Measurements from ENCODE around the gene CDC37L1.
"Not testable (repeated sequence)": the region's sequence is repeated elsewhere in the genome, so short reads cannot be mapped to it uniquely, and the experiment has no call there.

The CDC37L1 gene

GRCh38 chr9:4679268-4680172, at the start of gene CDC37L1:
TSS of gene CDC37L1 (plus strand) at chr9:4679569. CDS start at chr9:4679768, 199 bp downstream.
- DNase-seq (ENCODE audit: low read depth): peak; percentile 97

GRCh38 chr9:4630836-4631235, 48.5 kb upstream of the CDC37L1 start:
- no peak for DNase-seq (ENCODE audit: low read depth)

GRCh38 chr9:4638968-4639367, 40.4 kb upstream of the CDC37L1 start:
- no peak for DNase-seq (ENCODE audit: low read depth)

- no peak for DNase-seq (ENCODE audit: low read depth)
These were observed 39.9 kb upstream of the CDC37L1 start for GRCh38 chr9:4639420-4639819.

- DNase-seq (ENCODE audit: low read depth): no peak
These were observed 39.3 kb upstream of the CDC37L1 start for GRCh38 chr9:4640027-4640426.

GRCh38 chr9:4642351-4642750, 37.0 kb upstream of the CDC37L1 start:
- DNase-seq (ENCODE audit: low read depth): no peak

- no peak for DNase-seq (ENCODE audit: low read depth)
These were observed 25.3 kb upstream of the CDC37L1 start for GRCh38 chr9:4654084-4654483.

GRCh38 chr9:4654538-4654937, 24.8 kb upstream of the CDC37L1 start:
- DNase-seq (ENCODE audit: low read depth): no peak

- DNase-seq (ENCODE audit: low read depth): not testable (repeated sequence)
These were observed 23.2 kb upstream of the CDC37L1 start for GRCh38 chr9:4656196-4656595.

- no peak for DNase-seq (ENCODE audit: low read depth)
These were observed 22.7 kb upstream of the CDC37L1 start for GRCh38 chr9:4656621-4657020.

GRCh38 chr9:4657426-4658159, 21.8 kb upstream of the CDC37L1 start:
- DNase-seq (ENCODE audit: low read depth): no peak

GRCh38 chr9:4660665-4661064, 18.7 kb upstream of the CDC37L1 start:
- not testable (repeated sequence) for DNase-seq (ENCODE audit: low read depth)

- no peak for DNase-seq (ENCODE audit: low read depth)
These were observed 18.2 kb upstream of the CDC37L1 start for GRCh38 chr9:4661165-4661564.

GRCh38 chr9:4661611-4662010, 17.8 kb upstream of the CDC37L1 start:
- DNase-seq (ENCODE audit: low read depth): no peak

GRCh38 chr9:4662108-4662988, 17.0 kb upstream of the CDC37L1 start, which contains the start of gene PLPP6:
TSS of gene PLPP6 (plus strand) at chr9:4662294. CDS start at chr9:4662376, 82 bp downstream.
- peak; percentile 60 for DNase-seq (ENCODE audit: low read depth)

GRCh38 chr9:4662989-4663792, 16.2 kb upstream of the CDC37L1 start:
- DNase-seq (ENCODE audit: low read depth): no peak

- DNase-seq (ENCODE audit: low read depth): no peak
These were observed 15.4 kb upstream of the CDC37L1 start for GRCh38 chr9:4663956-4664355.

- DNase-seq (ENCODE audit: low read depth): no peak
These were observed 14.0 kb upstream of the CDC37L1 start for GRCh38 chr9:4665357-4665756.

GRCh38 chr9:4666042-4666699, 13.2 kb upstream of the CDC37L1 start, which contains the start of gene SPATA6L:
TSS of gene SPATA6L (minus strand) at chr9:4666480. CDS start at chr9:4666250, 230 bp downstream.
- peak; percentile 26 for DNase-seq (ENCODE audit: low read depth)

GRCh38 chr9:4667681-4668080, 11.7 kb upstream of the CDC37L1 start:
- no peak for DNase-seq (ENCODE audit: low read depth)
